Activated T-cell treated with anti-CD3 and anti-CD28 coated beads for 24 hours (primary cell): Measurements from ENCODE around the gene LIF.
A peak's percentile ranks its signal among the peaks of the same experiment; 100 is the strongest.

Experiments used
- DNase-seq: peaks from one replicate; pipeline ENCODE4 v3.0.0-alpha.2; 2020; ENCODE audit warnings: low read depth

LIF gene

GRCh38 chr22:30284172-30284571, 37.6 kb upstream of the LIF start:
- no peak for DNase-seq

GRCh38 chr22:30283342-30283741, 36.8 kb upstream of the LIF start:
- DNase-seq: no peak

- DNase-seq: no peak
These were observed 36.1 kb upstream of the LIF start for GRCh38 chr22:30282616-30283046.

- DNase-seq: no peak
These were observed 33.9 kb upstream of the LIF start for GRCh38 chr22:30280505-30280904.

GRCh38 chr22:30279932-30280331, 33.4 kb upstream of the LIF start:
- DNase-seq: no peak

GRCh38 chr22:30279046-30279788, 32.7 kb upstream of the LIF start:
- no peak for DNase-seq

- DNase-seq: no peak
These were observed 31.2 kb upstream of the LIF start for GRCh38 chr22:30277547-30278344.

GRCh38 chr22:30276039-30276438, 29.5 kb upstream of the LIF start:
- no peak for DNase-seq

GRCh38 chr22:30275625-30276024, 29.1 kb upstream of the LIF start:
- no peak for DNase-seq

- DNase-seq: no peak
These were observed 27.9 kb upstream of the LIF start for GRCh38 chr22:30274437-30274812.

- no peak for DNase-seq
These were observed 27.3 kb upstream of the LIF start for GRCh38 chr22:30273711-30274436.

- no peak for DNase-seq
These were observed 26.4 kb upstream of the LIF start for GRCh38 chr22:30272781-30273601.

- no peak for DNase-seq
These were observed 24.3 kb upstream of the LIF start for GRCh38 chr22:30270832-30271231.

- DNase-seq: no peak
These were observed 21.8 kb upstream of the LIF start for GRCh38 chr22:30268331-30268730.

- DNase-seq: no peak
These were observed 21.1 kb upstream of the LIF start for GRCh38 chr22:30267382-30268302.

GRCh38 chr22:30266445-30267381, 20.2 kb upstream of the LIF start, which contains the start of gene OSM:
TSS of gene OSM (minus strand) at chr22:30266851. CDS start at chr22:30266799, 52 bp downstream.
- peak; percentile 61 for DNase-seq

- DNase-seq: peak; percentile 82
These were observed 19.4 kb upstream of the LIF start for GRCh38 chr22:30265823-30266444.

GRCh38 chr22:30265131-30265720, 18.7 kb upstream of the LIF start:
- no peak for DNase-seq

GRCh38 chr22:30263883-30264282, 17.3 kb upstream of the LIF start:
- no peak for DNase-seq
